Activated T-cell treated with anti-CD3 and anti-CD28 coated beads for 24 hours (primary cell): ENCODE results near the gene CACYBP.
"Not testable (repeated sequence)": the region's sequence is repeated elsewhere in the genome, so short reads cannot be mapped to it uniquely, and the experiment has no call there.

ENCODE experiments used
- DNase-seq: peaks from one replicate; pipeline ENCODE4 v3.0.0-alpha.2; 2020; ENCODE audit warnings: low read depth

The CACYBP gene

GRCh38 chr1:175009532-175009931, 9.8 kb downstream of the CACYBP start:
- no peak for DNase-seq

- no peak for DNase-seq
Measured at GRCh38 chr1:175013445-175013844, 13.7 kb downstream of the CACYBP start.

GRCh38 chr1:175015243-175015642, 15.5 kb downstream of the CACYBP start:
- DNase-seq: no peak

GRCh38 chr1:175019524-175019923, 19.8 kb downstream of the CACYBP start:
- no peak for DNase-seq

GRCh38 chr1:175023043-175023921, 23.5 kb downstream of the CACYBP start, which contains the start of gene MRPS14:
TSS of gene MRPS14 (minus strand) at chr1:175023425. CDS start at chr1:175023408, 17 bp downstream.
- peak; percentile 98 for DNase-seq

- not testable (repeated sequence) for DNase-seq
Measured at GRCh38 chr1:175023922-175024242, 24.1 kb downstream of the CACYBP start.

GRCh38 chr1:175024773-175025172, 25.0 kb downstream of the CACYBP start:
- no peak for DNase-seq

GRCh38 chr1:175033953-175034352, 34.2 kb downstream of the CACYBP start:
- DNase-seq: no peak

GRCh38 chr1:175034775-175035174, 35.0 kb downstream of the CACYBP start:
- DNase-seq: no peak

GRCh38 chr1:175035865-175036264, 36.1 kb downstream of the CACYBP start:
- no peak for DNase-seq

- DNase-seq: no peak
Measured at GRCh38 chr1:175036476-175036875, 36.7 kb downstream of the CACYBP start.

- no peak for DNase-seq
Measured at GRCh38 chr1:175037416-175037815, 37.7 kb downstream of the CACYBP start.

GRCh38 chr1:175040324-175040879, 40.7 kb downstream of the CACYBP start:
- DNase-seq: no peak

- DNase-seq: no peak
Measured at GRCh38 chr1:175042650-175043049, 42.9 kb downstream of the CACYBP start.

- DNase-seq: no peak
Measured at GRCh38 chr1:175043824-175044223, 44.1 kb downstream of the CACYBP start.

- DNase-seq: not testable (repeated sequence)
Measured at GRCh38 chr1:175044591-175044990, 44.8 kb downstream of the CACYBP start.

GRCh38 chr1:175045097-175045496, 45.4 kb downstream of the CACYBP start:
- DNase-seq: no peak

- no peak for DNase-seq
Measured at GRCh38 chr1:175045519-175045918, 45.8 kb downstream of the CACYBP start.

GRCh38 chr1:175050992-175051391, 51.2 kb downstream of the CACYBP start:
- DNase-seq: no peak

GRCh38 chr1:175054736-175055135, 55.0 kb downstream of the CACYBP start:
- no peak for DNase-seq
